Activated CD8-positive, alpha-beta memory T cell treated with anti-CD3 and anti-CD28 coated beads for 4 hours (primary cell): Measurements from ENCODE around the gene CDC42.
"Not testable (repeated sequence)": the region's sequence is repeated elsewhere in the genome, so short reads cannot be mapped to it uniquely, and the experiment has no call there.

Source experiments
- DNase-seq, 2 donors: peaks; one replicate each; pipeline ENCODE4 v3.0.0-alpha.2; 2020; ENCODE audit warnings: low read depth in 2 of 2

Gene CDC42

GRCh38 chr1:22052115-22053016 is at the start of gene CDC42:
Gene CDC42, plus strand, starts transcription at chr1:22052709. Its CDS starts 25,770 bp downstream, at chr1:22078479.
- peak; percentile 91 to 95 for DNase-seq

DNA sequence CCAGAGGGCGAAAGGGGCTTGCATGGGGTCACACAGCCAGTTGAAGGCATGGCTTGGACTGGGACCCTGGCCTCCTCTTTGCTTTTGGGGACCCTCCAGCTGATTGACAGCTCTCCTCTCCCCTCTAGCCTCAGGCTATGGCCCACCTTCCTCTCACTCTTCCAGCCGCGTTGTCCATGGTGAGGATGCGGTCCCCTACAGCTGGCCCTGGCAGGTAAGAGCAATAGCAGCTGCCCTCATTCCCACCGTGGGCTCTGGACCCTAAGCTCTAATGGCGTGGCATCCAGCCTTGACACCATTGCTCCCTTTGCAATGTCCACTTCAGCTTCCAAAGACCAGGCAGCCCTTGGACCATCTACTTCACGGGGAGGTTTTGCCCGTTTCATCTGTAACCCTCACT is 49.6 kb upstream of the CDC42 start:
- DNase-seq: not testable (repeated sequence)

GRCh38 chr1:22003959-22004358 is 48.5 kb upstream of the CDC42 start:
- DNase-seq: not testable (repeated sequence)

DNA sequence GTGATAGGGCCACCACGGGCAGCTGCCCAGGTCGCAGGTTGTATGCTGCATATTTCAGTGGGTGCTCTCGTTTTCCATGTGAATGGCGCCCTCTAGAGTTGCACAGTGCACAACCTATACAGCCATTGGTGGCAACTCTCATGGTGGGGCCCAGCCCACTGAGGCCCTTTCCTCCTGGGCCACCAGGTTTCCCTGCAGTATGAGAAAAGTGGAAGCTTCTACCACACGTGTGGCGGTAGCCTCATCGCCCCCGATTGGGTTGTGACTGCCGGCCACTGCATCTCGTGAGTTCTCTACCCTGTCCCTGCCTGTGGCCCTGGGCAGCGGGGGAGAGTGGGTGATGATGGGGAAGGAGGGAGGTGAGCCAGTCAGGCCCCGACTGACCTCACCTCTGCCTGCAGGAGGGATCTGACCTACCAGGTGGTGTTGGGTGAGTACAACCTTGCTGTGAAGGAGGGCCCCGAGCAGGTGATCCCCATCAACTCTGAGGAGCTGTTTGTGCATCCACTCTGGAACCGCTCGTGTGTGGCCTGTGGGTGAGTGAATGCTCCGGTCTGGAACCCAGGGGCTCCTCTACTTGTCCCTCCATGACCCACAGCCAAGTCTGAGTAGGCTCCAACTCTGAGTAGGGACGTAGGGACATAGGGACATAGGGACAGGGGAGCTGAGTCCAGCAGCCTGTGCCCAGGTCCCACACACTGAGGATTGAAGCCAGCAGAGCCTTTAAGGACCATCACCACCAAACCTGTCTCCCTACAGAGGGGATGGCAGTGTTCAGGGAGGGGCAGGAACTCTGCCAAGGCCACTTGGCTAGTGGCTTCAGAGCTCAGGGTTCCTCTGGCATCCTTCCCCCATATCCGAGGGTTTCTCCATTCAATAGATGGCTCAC is 47.0 kb upstream of the CDC42 start:
- not testable (repeated sequence) for DNase-seq

GRCh38 chr1:22006736-22007135 is 45.8 kb upstream of the CDC42 start:
- DNase-seq: not testable (repeated sequence)

DNA sequence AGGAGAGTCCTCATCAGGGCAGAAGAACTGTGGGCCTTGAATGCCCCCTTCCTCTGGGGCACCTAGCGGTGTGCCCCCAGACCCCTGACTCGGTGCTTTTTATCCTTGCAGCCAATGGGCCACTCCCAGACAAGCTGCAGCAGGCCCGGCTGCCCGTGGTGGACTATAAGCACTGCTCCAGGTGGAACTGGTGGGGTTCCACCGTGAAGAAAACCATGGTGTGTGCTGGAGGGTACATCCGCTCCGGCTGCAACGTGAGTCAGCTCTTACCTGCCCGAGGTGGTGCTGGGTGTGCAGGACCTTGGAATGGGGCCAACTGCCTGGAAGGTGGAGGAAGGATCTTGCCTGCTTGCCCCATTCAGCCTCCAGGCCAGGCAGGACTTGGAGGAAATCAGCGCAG is 45.2 kb upstream of the CDC42 start:
- not testable (repeated sequence) for DNase-seq

DNA sequence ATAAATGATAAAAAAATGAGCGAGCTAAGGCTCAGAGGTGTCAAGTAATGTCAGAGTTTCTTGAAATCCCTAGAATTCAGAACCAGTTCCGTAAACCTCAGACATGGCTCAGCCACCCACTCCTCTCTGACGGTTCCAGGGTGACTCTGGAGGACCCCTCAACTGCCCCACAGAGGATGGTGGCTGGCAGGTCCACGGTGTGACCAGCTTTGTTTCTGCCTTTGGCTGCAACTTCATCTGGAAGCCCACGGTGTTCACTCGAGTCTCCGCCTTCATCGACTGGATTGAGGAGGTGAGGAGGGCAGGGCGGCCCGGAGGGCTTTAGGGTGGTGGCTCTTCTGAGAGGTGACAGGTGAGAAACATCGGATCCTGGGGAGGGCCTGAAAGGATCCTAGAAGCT is 42.9 kb upstream of the CDC42 start:
- DNase-seq: not testable (repeated sequence)

DNA sequence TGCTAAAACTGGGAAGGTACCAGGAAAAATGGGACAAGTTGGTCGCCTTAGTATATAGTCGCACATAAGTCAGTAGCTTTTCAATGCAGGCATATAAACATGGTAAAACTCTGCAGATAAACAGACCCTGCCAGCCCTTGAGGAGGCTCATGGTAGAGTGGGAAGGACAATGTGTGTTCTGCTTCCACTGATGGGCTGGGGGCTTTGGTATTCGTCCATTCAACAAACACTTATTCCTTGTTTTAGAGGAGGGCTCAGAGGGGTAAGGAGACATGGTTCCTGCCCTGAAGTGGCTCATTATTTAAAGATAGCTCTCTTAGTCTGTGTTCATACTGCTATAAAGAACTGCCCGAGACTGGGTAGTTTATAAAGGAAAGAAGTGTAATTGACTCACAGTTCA is 39.8 kb upstream of the CDC42 start:
- DNase-seq: not testable (repeated sequence)

GRCh38 chr1:22014575-22015206 is 37.8 kb upstream of the CDC42 start:
- DNase-seq: not testable (repeated sequence)

DNA sequence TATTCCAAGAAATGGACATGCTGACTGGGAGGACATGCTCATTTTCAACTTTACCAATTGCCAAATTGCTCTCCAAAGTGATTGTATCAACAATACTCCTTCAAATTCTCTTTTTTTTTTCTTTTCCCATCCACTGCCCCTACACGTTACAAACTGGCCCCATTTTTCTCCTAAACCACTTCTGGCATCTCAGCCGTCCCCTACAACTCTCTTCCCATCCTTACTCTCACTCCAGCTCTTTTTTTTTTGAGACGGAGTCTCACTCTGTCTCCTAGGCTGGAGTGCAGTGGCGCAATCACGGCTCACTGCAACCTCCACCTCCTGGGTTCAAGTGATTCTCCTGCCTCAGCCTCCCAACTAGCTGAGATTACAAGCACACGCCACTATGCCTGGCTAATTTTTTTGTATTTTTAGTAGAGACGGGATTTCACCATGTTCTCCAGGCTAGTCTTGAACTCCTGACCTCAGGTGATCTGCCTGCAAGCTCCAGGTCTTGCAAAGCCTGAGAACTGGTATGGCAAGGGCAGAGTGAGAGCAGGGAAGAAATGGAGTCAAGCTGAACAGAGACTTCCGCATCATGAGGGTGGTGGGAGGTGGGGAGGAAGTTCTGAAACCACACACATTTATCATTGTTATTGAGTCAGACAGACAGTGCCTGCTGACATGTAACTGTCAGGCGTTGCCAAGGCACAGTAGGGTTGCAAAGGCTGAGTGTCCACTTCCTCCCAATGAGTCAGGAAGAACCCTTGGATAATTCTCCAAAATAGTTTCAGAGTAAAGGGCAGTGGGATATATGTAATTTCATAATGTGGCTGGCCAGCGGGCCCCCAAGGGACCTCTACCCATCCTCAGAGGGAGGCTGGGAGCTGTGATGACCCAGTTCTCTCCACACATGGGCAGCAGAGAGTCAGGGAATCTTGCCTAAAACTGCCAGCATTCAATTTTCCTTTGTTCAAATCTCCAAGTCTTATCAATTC is 33.6 kb upstream of the CDC42 start:
- peak; percentile 31 to 48 for DNase-seq

DNA sequence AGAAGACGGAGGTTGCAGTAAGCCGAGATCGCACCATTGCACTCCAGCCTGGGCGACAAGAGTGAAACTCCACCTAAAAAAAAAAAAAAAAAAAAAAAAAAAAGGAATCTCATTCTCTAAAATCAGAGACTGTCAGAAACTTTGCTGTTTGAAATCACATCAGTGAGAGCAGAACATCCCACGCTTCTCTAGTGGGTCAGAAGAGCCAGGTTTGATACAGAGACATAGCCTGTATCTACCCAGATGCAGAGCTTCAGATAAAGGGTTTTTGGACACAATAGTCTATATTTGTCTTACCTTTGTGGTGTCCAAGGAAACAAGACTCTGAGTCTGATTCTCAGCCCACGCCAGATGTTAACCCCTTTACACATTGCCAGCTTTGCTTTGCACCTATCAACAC is 31.4 kb upstream of the CDC42 start:
- no peak for DNase-seq

DNA sequence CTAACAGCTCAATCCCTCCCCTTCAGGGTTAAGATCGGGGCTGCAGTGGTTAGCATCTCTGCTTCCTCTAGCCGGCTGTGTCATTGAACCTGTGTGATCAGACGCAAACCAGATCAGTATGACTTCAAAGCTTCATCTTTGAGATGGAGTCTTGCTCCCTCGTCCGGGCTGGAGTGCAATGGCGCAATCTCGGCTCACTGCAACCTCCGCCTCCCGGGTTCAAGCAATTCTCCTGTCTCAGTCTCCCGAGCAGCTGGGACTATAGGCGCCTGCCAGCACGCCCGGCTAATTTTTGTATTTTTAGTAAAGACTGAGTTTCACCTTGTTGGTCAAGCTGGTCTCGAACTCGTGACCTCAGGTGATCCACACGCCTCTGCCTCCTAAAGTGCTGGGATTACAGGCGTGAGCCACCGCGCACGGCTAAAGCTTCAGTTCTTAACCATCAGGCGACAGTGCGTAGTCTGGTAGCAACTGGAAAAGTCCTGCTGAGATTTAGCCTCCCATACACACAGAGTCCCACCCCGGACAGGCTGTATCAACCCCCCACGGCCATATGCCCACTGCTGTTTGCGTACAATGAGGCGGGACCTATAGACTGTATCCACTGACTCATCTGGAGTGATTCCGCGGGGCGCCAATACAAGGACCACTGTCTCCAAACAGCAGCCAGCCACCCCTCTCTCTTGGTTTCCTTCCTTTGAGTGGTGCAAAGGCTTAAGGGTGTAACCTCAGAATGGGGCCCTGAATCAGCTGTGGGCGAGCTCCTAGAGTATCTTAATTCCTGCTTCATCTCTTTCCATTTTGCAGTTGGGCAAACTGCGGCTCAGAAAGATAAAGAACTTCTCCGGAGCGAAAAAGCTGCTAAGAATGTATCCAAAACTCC is 27.8 kb upstream of the CDC42 start:
- DNase-seq: peak; percentile 39 to 59

- DNase-seq: peak; percentile 77 to 86
Observed at GRCh38 chr1:22025368-22026155, 26.9 kb upstream of the CDC42 start.

DNA sequence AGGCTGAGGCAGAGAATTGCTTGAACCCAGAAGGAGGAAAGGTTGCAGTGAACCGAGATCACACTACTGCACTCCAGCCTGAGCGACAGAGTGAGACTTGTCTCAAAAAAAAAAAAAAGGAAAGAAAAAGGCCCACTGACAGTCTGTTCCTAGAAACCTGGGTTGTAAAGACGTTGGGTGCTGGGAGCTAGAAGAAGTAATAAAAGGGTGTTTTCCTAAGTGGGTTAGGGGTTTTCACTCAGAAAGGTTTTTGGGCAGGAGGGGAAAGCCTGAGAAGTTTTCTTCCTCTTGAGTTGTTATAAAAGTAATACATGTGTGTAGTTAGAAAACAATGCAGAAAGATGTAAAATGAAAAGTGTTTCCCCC is 25.6 kb upstream of the CDC42 start:
- DNase-seq: no peak

GRCh38 chr1:22030057-22030456 is 22.5 kb upstream of the CDC42 start:
- DNase-seq: no peak

DNA sequence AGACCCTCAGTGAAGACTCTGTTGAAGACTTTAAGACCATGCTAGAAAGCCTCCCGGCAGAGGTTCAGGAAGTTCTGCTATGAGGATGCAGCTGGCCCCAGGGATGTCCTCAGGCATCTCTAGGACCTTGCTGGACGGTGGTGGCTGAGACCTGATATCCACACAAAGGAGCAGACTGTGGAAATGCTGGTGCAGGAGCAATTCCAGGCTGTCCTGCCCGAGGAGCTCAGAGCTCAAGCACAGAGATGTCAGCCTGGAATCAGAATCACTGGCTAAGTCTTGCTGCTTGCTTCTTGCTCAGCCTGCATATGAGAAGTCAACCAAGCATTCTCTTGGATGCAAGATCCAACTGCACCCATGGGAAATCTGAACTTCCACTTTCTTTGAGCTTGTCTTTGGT is 22.0 kb upstream of the CDC42 start:
- no peak for DNase-seq

- no peak for DNase-seq
Observed at GRCh38 chr1:22031214-22031962, 21.1 kb upstream of the CDC42 start.

GRCh38 chr1:22034834-22035233 is 17.7 kb upstream of the CDC42 start:
- not testable (repeated sequence) for DNase-seq
